Ovary (tissue), 9 donors: Measurements from ENCODE around the gene SGO2. TPM values are rescaled to one million over a fixed set of nuclear protein-coding genes. Genes with fewer than 3 reads are reported as not detected.

Experiments used
- DNase-seq, 5 donors: peaks; one replicate each; pipeline ENCODE4 v3.0.0-alpha.2; 2019 to 2020
- H3K27ac ChIP-seq, 2 donors: fragments of 200-600 bp; one replicate each; pipeline versions ENCODE4 v1.5.1 to v1.8.0; 2019 to 2022
- H3K27me3 ChIP-seq: fragments of 200-600 bp; one replicate; pipeline ENCODE4 v1.8.0; 2022
- H3K36me3 ChIP-seq: fragments of 200-600 bp; sonication (generic); one replicate; pipeline ENCODE4 v1.5.1; 2019
- H3K4me1 ChIP-seq: one replicate; pipeline ENCODE4 v1.8.1; 2013; ENCODE audit warnings: mild to moderate bottlenecking, moderate library complexity; ENCODE audit not compliant: insufficient read depth
- H3K4me3 ChIP-seq: fragments of 200-600 bp; sonication (generic); one replicate; pipeline ENCODE4 v1.5.1; 2017
- H3K9me3 ChIP-seq, 2 donors: fragments of 200-600 bp in 1 of 2; sonication (generic) in 1 of 2; one replicate each; pipeline versions ENCODE4 v1.5.1 to v1.8.1; 2013 to 2019; ENCODE audit warnings: mild to moderate bottlenecking in 1 of 2, moderate library complexity in 1 of 2
- CTCF ChIP-seq, 3 donors: fragments of 450-650 bp in 2 of 3; fragments of 200-600 bp in 1 of 3; IDR thresholded peaks; one replicate each; pipeline versions ENCODE4 v1.5.1 to v1.8.0; 2016 to 2022; ENCODE audit warnings: antibody characterized with exemption in 3 of 3, mild to moderate bottlenecking in 1 of 3
- EP300 ChIP-seq: sonication (generic); formaldehyde crosslinking; IDR thresholded peaks from one replicate; pipeline ENCODE4 v1.6.1; 2017; ENCODE audit warnings: antibody characterized with exemption
- POLR2A ChIP-seq: fragments of 450-650 bp; IDR thresholded peaks from one replicate; pipeline ENCODE4 v1.6.1; 2017; ENCODE audit warnings: antibody characterized with exemption, mild to moderate bottlenecking, moderate library complexity
- WGBS, 3 donors: extraction: QIAGEN DNeasy Blood & Tissue Kit in 1 of 3; methylation state at CpG; one replicate each; pipeline versions ENCODE4 v1.1.5 to v1.1.7; 2013 to 2017; 5-methylcytosine and 5-hydroxymethylcytosine counted together
- intact Hi-C, 4 donors: fragments of 100-400 bp; cut with DNase I; formaldehyde crosslinking; loops; one replicate each; pipeline versions ENCODE4 v1.11.0 to v1.15.1; 2022 to 2023
- polyA plus RNA-seq, 2 donors: library from polyadenylated mRNA; stranded (reverse); fragments of 200-250 nt in 1 of 2; fragments of 350-450 nt in 1 of 2; fragmentation: Illumina TruSeq in 1 of 2; extraction: RNeasy Lipid Tissue Mini Kit (QIAGEN cat#74804) in 1 of 2; gene quantifications; one replicate each; pipeline ENCODE4 v1.2.3, GENCODE V29; 2013 to 2014
- total RNA-seq, 7 donors: library from RNA; depleted of rRNA in 2 of 7; stranded (reverse); fragments of >200 nt in 2 of 7; fragmentation: NEBNext Ultra II Directional in 3 of 7; extraction: Animal tissue kit (Norgen Biotek cat#: 25700) in 3 of 7; gene quantifications; one replicate each; pipeline versions ENCODE4 v1.1.0 to v1.2.4, GENCODE V29; 2016 to 2023
- donor health status: DM: no; HTN: no; CAD: no; lungs with moderate emphysema.
- donor health status: DM: no; HTN: no; CAD: no.
- donor health status: Bipolar disorder and iron deficiency.
- donor health status: DM: yes; HTN: yes; CAD: no.
- donor health status: DM: no; HTN: no; CAD: no.
- donor health status: DM: yes; HTN: yes; CAD: no.

Gene SGO2
- total and polyA plus RNA-seq, 9 donors, result 1.8 to 4.4 (median 2.7) TPM

GRCh38 chr2:200488169-200488568 lies 37.8 kb upstream of the SGO2 start:
- WGBS, 3 donors, result 74 to 83% (median 81%) methylated on average over 4 of the region's 4 CpGs
- no peaks in the 10 kb centered on the region for H3K9me3 ChIP-seq
- H3K27ac ChIP-seq, result no peak overlapping the region
- intact Hi-C loops, result loop anchor here in 1 of 4 donors (10.0 kb wide), 1 partner anchor 183 kb away; the partner anchor contains the start of gene SPATS2L
- H3K36me3 ChIP-seq, result no peaks in the 10 kb centered on the region
- H3K27me3 ChIP-seq, result no peaks in the 10 kb centered on the region
- no peaks in the 10 kb centered on the region for H3K4me1 ChIP-seq
- TF ChIP-seq POLR2A (no peak), EP300 (no peak), CTCF (IDR thresholded peaks at IDR 0.05) (no peak)
- DNase-seq, result no peak
- H3K4me3 ChIP-seq, result no peak overlapping the region

GRCh38 chr2:200490001-200490400 lies 36.0 kb upstream of the SGO2 start:
- intact Hi-C loops, result no loop called here
- DNase-seq, result no peak
- no peaks in the 10 kb centered on the region for H3K36me3 ChIP-seq
- no peaks in the 10 kb centered on the region for H3K4me1 ChIP-seq
- H3K9me3 ChIP-seq, result no peaks in the 10 kb centered on the region
- WGBS, 3 donors, result 96% methylated on average over 20 to 22 of the region's 22 CpGs
- no peak overlapping the region for H3K4me3 ChIP-seq
- H3K27me3 ChIP-seq, result no peaks in the 10 kb centered on the region
- no peak overlapping the region for H3K27ac ChIP-seq
- no peak for TF ChIP-seq POLR2A
- TF ChIP-seq CTCF (IDR thresholded peaks at IDR 0.05), result no peak
- TF ChIP-seq EP300, result no peak

- intact Hi-C loops, result no loop called here
- DNase-seq, result no peak
- Histone ChIP-seq H3K27me3 (no peaks in the 10 kb centered on the region), H3K9me3 (no peaks in the 10 kb centered on the region), H3K27ac (no peak overlapping the region), H3K36me3 (no peaks in the 10 kb centered on the region), H3K4me3 (no peak overlapping the region), H3K4me1 (no peaks in the 10 kb centered on the region)
- TF ChIP-seq POLR2A, result no peak
- no peak for TF ChIP-seq CTCF (IDR thresholded peaks at IDR 0.05)
- no peak for TF ChIP-seq EP300
Observed at GRCh38 chr2:200492656-200493055, 33.4 kb upstream of the SGO2 start.

- Histone ChIP-seq H3K4me1 (no peaks in the 10 kb centered on the region), H3K9me3 (no peaks in the 10 kb centered on the region), H3K36me3 (no peaks in the 10 kb centered on the region), H3K27ac (no peak overlapping the region), H3K4me3 (no peak overlapping the region), H3K27me3 (no peaks in the 10 kb centered on the region)
- no peak for DNase-seq
- intact Hi-C loops, result no loop called here
- TF ChIP-seq EP300, result no peak
- TF ChIP-seq CTCF (IDR thresholded peaks at IDR 0.05), result no peak
- 70 to 94% (median 91%) methylated on average over 2 of the region's 2 CpGs for WGBS, 3 donors
Observed at GRCh38 chr2:200494048-200494447, 32.0 kb upstream of the SGO2 start.

- intact Hi-C loops, result no loop called here
- Histone ChIP-seq H3K36me3 (no peaks in the 10 kb centered on the region), H3K4me3 (no peak overlapping the region), H3K9me3 (no peaks in the 10 kb centered on the region), H3K27ac (no peak overlapping the region), H3K27me3 (no peaks in the 10 kb centered on the region), H3K4me1 (no peaks in the 10 kb centered on the region)
- TF ChIP-seq EP300 (no peak), CTCF (IDR thresholded peaks at IDR 0.05) (no peak), POLR2A (no peak)
- 95 to 100% (median 96%) methylated on average over 1 of the region's 1 CpG for WGBS, 3 donors
- DNase-seq, result no peak
Observed at GRCh38 chr2:200496696-200497095, 29.3 kb upstream of the SGO2 start.
